ENCODE measurements around the gene ZNF296. TPM values are rescaled to one million over a fixed set of nuclear protein-coding genes. Genes with fewer than 3 reads are reported as not detected.

ZNF296 gene
- total RNA-seq, 1 experiment from 2014 or later: 13.8 TPM

DNA sequence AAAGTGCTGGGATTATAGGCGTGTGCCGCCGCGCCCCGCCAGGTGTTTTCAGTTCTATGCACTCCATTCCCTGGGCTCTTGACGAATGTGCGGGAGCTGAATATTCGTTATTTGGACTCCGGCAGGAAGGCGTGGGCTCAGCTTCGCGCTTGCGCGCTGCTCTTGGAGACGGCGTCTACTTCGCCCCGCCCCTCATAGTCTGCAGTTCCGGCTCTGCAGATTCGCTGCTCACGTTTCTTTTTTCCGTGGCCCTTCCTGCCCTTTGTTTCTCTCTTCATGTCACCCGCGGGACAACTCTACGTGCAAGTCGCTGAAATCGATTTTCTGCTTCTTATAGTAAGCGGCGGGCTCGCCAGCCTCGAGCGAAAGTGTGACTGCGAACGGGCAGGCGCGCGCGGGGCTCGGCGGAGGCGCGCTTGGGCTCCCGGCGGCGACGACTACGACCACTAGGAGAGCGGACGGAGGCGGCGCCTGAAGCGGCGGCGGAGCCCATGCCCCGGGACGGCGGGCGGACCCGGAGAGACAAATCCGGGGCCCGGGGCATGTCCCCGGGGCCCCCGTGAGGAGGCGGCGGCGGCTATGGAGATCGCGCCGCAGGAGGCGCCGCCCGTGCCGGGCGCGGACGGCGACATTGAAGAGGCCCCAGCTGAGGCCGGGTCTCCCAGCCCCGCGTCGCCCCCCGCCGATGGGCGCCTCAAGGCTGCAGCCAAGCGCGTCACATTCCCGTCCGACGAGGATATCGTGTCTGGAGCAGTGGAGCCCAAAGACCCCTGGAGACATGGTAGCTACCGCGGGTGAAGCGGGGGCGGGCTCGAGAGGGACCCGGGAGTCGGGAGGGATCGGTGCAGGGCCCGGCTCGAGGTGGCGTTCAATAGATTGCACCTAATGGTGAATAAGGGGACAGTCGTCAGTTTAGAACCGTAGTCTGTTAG, 16.7 kb upstream of the ZNF296 start, which contains the start of gene PPP1R37 (continued):
- TF ChIP-seq, protein P1, sequence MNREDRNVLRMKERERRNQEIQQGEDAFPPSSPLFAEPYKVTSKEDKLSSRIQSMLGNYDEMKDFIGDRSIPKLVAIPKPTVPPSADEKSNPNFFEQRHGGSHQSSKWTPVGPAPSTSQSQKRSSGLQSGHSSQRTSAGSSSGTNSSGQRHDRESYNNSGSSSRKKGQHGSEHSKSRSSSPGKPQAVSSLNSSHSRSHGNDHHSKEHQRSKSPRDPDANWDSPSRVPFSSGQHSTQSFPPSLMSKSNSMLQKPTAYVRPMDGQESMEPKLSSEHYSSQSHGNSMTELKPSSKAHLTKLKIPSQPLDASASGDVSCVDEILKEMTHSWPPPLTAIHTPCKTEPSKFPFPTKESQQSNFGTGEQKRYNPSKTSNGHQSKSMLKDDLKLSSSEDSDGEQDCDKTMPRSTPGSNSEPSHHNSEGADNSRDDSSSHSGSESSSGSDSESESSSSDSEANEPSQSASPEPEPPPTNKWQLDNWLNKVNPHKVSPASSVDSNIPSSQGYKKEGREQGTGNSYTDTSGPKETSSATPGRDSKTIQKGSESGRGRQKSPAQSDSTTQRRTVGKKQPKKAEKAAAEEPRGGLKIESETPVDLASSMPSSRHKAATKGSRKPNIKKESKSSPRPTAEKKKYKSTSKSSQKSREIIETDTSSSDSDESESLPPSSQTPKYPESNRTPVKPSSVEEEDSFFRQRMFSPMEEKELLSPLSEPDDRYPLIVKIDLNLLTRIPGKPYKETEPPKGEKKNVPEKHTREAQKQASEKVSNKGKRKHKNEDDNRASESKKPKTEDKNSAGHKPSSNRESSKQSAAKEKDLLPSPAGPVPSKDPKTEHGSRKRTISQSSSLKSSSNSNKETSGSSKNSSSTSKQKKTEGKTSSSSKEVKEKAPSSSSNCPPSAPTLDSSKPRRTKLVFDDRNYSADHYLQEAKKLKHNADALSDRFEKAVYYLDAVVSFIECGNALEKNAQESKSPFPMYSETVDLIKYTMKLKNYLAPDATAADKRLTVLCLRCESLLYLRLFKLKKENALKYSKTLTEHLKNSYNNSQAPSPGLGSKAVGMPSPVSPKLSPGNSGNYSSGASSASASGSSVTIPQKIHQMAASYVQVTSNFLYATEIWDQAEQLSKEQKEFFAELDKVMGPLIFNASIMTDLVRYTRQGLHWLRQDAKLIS (CRISPR knock-in tag; IDR thresholded peaks at IDR 0.05; ENCODE audit: borderline replicate concordance): no peak
- no peak for TF ChIP-seq KAT7 (CRISPR knock-in tag; IDR thresholded peaks at IDR 0.05; ENCODE audit: borderline replicate concordance)
- no peak; the same call in 1 of the 2 replicates for TF ChIP-seq ZNF416 (CRISPR knock-in tag; IDR thresholded peaks at IDR 0.05)
- TF ChIP-seq, protein P2, sequence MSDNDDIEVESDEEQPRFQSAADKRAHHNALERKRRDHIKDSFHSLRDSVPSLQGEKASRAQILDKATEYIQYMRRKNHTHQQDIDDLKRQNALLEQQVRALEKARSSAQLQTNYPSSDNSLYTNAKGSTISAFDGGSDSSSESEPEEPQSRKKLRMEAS (CRISPR knock-in tag; IDR thresholded peaks at IDR 0.05): no peak; the same call in 1 of the 2 replicates
- TF ChIP-seq TP53 (CRISPR knock-in tag; IDR thresholded peaks at IDR 0.05): no peak; the same call in 1 of the 2 replicates
- peak; percentile 75 for TF ChIP-seq FOXK1 (CRISPR knock-in tag; IDR thresholded peaks at IDR 0.05)
- TF ChIP-seq, protein P3, sequence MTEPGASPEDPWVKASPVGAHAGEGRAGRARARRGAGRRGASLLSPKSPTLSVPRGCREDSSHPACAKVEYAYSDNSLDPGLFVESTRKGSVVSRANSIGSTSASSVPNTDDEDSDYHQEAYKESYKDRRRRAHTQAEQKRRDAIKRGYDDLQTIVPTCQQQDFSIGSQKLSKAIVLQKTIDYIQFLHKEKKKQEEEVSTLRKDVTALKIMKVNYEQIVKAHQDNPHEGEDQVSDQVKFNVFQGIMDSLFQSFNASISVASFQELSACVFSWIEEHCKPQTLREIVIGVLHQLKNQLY (CRISPR knock-in tag; IDR thresholded peaks at IDR 0.05): no peak
- TF ChIP-seq, protein P4, sequence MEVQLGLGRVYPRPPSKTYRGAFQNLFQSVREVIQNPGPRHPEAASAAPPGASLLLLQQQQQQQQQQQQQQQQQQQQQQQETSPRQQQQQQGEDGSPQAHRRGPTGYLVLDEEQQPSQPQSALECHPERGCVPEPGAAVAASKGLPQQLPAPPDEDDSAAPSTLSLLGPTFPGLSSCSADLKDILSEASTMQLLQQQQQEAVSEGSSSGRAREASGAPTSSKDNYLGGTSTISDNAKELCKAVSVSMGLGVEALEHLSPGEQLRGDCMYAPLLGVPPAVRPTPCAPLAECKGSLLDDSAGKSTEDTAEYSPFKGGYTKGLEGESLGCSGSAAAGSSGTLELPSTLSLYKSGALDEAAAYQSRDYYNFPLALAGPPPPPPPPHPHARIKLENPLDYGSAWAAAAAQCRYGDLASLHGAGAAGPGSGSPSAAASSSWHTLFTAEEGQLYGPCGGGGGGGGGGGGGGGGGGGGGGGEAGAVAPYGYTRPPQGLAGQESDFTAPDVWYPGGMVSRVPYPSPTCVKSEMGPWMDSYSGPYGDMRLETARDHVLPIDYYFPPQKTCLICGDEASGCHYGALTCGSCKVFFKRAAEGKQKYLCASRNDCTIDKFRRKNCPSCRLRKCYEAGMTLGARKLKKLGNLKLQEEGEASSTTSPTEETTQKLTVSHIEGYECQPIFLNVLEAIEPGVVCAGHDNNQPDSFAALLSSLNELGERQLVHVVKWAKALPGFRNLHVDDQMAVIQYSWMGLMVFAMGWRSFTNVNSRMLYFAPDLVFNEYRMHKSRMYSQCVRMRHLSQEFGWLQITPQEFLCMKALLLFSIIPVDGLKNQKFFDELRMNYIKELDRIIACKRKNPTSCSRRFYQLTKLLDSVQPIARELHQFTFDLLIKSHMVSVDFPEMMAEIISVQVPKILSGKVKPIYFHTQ (CRISPR knock-in tag; IDR thresholded peaks at IDR 0.05): no peak
- peak; percentile 66; the same call in 1 of the 2 replicates for TF ChIP-seq CREM (CRISPR knock-in tag; IDR thresholded peaks at IDR 0.05)
- TF ChIP-seq, protein P5, sequence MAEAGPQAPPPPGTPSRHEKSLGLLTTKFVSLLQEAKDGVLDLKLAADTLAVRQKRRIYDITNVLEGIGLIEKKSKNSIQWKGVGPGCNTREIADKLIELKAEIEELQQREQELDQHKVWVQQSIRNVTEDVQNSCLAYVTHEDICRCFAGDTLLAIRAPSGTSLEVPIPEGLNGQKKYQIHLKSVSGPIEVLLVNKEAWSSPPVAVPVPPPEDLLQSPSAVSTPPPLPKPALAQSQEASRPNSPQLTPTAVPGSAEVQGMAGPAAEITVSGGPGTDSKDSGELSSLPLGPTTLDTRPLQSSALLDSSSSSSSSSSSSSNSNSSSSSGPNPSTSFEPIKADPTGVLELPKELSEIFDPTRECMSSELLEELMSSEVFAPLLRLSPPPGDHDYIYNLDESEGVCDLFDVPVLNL (CRISPR knock-in tag; IDR thresholded peaks at IDR 0.05; ENCODE audit: borderline replicate concordance, low read depth): 0 out of 2 replicates have a peak, but pooled peaks have one; percentile 14
- TF ChIP-seq ZNF317 (CRISPR knock-in tag; IDR thresholded peaks at IDR 0.05; ENCODE audit: borderline replicate concordance, low read depth): no peak
- TF ChIP-seq, protein P6, sequence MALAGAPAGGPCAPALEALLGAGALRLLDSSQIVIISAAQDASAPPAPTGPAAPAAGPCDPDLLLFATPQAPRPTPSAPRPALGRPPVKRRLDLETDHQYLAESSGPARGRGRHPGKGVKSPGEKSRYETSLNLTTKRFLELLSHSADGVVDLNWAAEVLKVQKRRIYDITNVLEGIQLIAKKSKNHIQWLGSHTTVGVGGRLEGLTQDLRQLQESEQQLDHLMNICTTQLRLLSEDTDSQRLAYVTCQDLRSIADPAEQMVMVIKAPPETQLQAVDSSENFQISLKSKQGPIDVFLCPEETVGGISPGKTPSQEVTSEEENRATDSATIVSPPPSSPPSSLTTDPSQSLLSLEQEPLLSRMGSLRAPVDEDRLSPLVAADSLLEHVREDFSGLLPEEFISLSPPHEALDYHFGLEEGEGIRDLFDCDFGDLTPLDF (CRISPR knock-in tag; IDR thresholded peaks at IDR 0.05): no peak
- TF ChIP-seq SP1 (CRISPR knock-in tag; conservative IDR thresholded peaks at IDR 0.05): peak; percentile 100
- no peak for TF ChIP-seq HMGA2 (CRISPR knock-in tag; IDR thresholded peaks at IDR 0.05)
- TF ChIP-seq EMX1 (CRISPR knock-in tag; IDR thresholded peaks at IDR 0.05): 0 out of 2 replicates have a peak, but pooled peaks have one; percentile 39
